Colonic mucosa (tissue), 4 donors: ENCODE results near the gene DLX4. TPM values are rescaled to one million over a fixed set of nuclear protein-coding genes. Genes with fewer than 3 reads are reported as not detected.

Experiments
- DNase-seq: peaks from one replicate; pipeline ENCODE4 v3.0.0-alpha.2; 2020
- H3K27ac ChIP-seq: fragments of 200-600 bp; one replicate; pipeline ENCODE4 v1.8.0; 2021
- H3K27me3 ChIP-seq: fragments of 200-600 bp; one replicate; pipeline ENCODE4 v1.8.0; 2021
- H3K36me3 ChIP-seq: fragments of 200-600 bp; one replicate; pipeline ENCODE4 v1.8.0; 2021
- H3K4me1 ChIP-seq: fragments of 200-600 bp; one replicate; pipeline ENCODE4 v1.8.0; 2021; ENCODE audit warnings: mild to moderate bottlenecking
- H3K4me3 ChIP-seq: fragments of 200-600 bp; one replicate; pipeline ENCODE4 v1.8.0; 2021
- H3K9ac ChIP-seq, 2 donors: one replicate each; pipeline ENCODE4 v1.7.0; 2013; ENCODE audit warnings: control low read depth in 2 of 2, low read depth in 2 of 2, low read length in 2 of 2
- H3K9me3 ChIP-seq: fragments of 200-600 bp; one replicate; pipeline ENCODE4 v1.8.0; 2021
- CTCF ChIP-seq: fragments of 200-600 bp; IDR thresholded peaks from one replicate; pipeline ENCODE4 v1.8.0; 2022; ENCODE audit warnings: antibody characterized with exemption, mild to moderate bottlenecking
- intact Hi-C: fragments of 100-400 bp; cut with DNase I; formaldehyde crosslinking; loops from one replicate; pipeline ENCODE4 v1.14.1; 2022
- total RNA-seq, 2 donors: library from RNA; stranded (reverse); fragmentation: NEBNext Ultra II Directional in 1 of 2; extraction: Animal tissue kit (Norgen Biotek cat#: 25700) in 1 of 2; gene quantifications; one replicate each; pipeline ENCODE4 v1.2.1, GENCODE V29; 2021
- donor health status: healthy.
- donor health status: DM: no; HTN: no; CAD: no.
- donor health status: DM: no; HTN: no; CAD: no.

The DLX4 gene
- total RNA-seq, 2 donors from 2014 or later: 0.49 TPM; not detected in 1

GRCh38 chr17:49978501-49978900 is 9.5 kb downstream of the DLX4 start:
- intact Hi-C loops: no loop called here
- H3K36me3 ChIP-seq: no peaks in the 10 kb centered on the region
- no peak overlapping the region for H3K9ac ChIP-seq
- no peak overlapping the region for H3K27ac ChIP-seq
- no peak for TF ChIP-seq CTCF
- H3K4me1 ChIP-seq: no peaks in the 10 kb centered on the region
- H3K4me3 ChIP-seq: no peak overlapping the region
- H3K27me3 ChIP-seq: peaks cover 8% of the 10 kb centered on the region
- DNase-seq: no peak
- H3K9me3 ChIP-seq: no peaks in the 10 kb centered on the region

GRCh38 chr17:49979748-49980479 is 10.9 kb downstream of the DLX4 start:
- Histone ChIP-seq H3K9ac (no peak overlapping the region), H3K4me1 (no peaks in the 10 kb centered on the region), H3K27ac (no peak overlapping the region), H3K9me3 (no peaks in the 10 kb centered on the region), H3K27me3 (no peaks in the 10 kb centered on the region), H3K4me3 (no peak overlapping the region), H3K36me3 (no peaks in the 10 kb centered on the region)
- no peak for TF ChIP-seq CTCF
- intact Hi-C loops: no loop called here
- DNase-seq: no peak

GRCh38 chr17:49980703-49981197 is 11.8 kb downstream of the DLX4 start:
- no peak for DNase-seq
- no peak for TF ChIP-seq CTCF
- Histone ChIP-seq H3K4me1 (no peaks in the 10 kb centered on the region), H3K36me3 (no peaks in the 10 kb centered on the region), H3K27me3 (no peaks in the 10 kb centered on the region), H3K27ac (no peak overlapping the region), H3K4me3 (no peak overlapping the region), H3K9me3 (no peaks in the 10 kb centered on the region), H3K9ac (no peak overlapping the region)
- intact Hi-C loops: no loop called here

GRCh38 chr17:49984283-49984682 is 15.3 kb downstream of the DLX4 start:
- Histone ChIP-seq H3K9me3 (no peaks in the 10 kb centered on the region), H3K4me1 (no peaks in the 10 kb centered on the region), H3K9ac (no peak overlapping the region), H3K36me3 (no peaks in the 10 kb centered on the region), H3K27ac (no peak overlapping the region), H3K27me3 (no peaks in the 10 kb centered on the region), H3K4me3 (no peak overlapping the region)
- intact Hi-C loops: no loop called here
- no peak for TF ChIP-seq CTCF
- DNase-seq: no peak

- no peak for DNase-seq
- no peaks in the 10 kb centered on the region for H3K9me3 ChIP-seq
- no peak overlapping the region for H3K27ac ChIP-seq
- H3K4me1 ChIP-seq: no peaks in the 10 kb centered on the region
- H3K27me3 ChIP-seq: peaks cover under 1% of the 10 kb centered on the region
- no peak overlapping the region for H3K9ac ChIP-seq
- no peak for TF ChIP-seq CTCF
- H3K36me3 ChIP-seq: no peaks in the 10 kb centered on the region
- intact Hi-C loops: no loop called here
- H3K4me3 ChIP-seq: no peak overlapping the region
These were observed 15.8 kb downstream of the DLX4 start for GRCh38 chr17:49984776-49985175.
